GM18508 (cell line): ENCODE measurements around the gene SHISAL1.
"Not testable (repeated sequence)": the region's sequence is repeated elsewhere in the genome, so short reads cannot be mapped to it uniquely, and the experiment has no call there.

ENCODE experiments used
- ATAC-seq: cut with Tn5 transposase; IDR thresholded peaks from one replicate; pipeline ENCODE4 v1.9.1; 2021; ENCODE audit warnings: moderate number of reproducible peaks; ENCODE audit not compliant: insufficient read depth, unreplicated experiment

The SHISAL1 gene

DNA sequence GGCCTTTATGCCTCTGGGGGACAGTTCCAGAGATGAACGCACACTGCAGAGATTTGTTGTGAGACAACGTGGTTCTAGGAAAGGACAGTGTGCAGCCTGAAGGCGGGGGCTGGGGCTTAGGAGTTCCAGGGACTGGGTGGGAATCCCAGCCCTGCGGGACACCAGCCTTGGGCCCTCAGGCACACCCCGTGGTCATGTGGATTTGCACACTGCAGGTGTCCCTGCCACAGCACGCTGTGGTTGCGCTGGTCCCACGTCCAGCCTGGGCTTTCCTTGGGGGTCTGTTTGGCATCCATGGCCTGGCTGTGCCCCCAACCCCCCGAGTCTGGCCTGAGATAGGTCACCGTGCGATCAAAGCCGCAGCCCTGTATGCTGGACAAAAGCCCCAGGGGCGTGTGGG is 7.3 kb downstream of the SHISAL1 start:
- no peak for ATAC-seq

DNA sequence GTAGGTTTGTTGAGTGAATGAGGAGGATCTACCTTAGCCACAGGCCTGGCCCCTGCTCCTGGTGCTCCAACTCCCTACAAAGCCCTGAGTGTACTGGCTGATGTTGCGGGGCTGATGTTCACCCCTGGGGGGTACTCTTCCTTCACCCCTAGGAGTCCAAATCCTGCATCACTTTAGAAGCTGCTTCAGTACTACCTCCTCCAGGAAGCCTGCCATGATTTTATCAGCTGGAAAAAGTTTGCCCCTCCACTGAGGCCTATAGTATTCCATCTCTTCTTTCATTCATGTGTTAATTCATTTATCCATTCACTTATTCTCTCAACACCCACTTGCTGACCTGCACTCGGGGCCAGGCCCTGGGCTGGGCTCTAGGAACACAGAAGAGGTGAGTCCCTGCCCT is 7.8 kb downstream of the SHISAL1 start:
- ATAC-seq, result no peak

DNA sequence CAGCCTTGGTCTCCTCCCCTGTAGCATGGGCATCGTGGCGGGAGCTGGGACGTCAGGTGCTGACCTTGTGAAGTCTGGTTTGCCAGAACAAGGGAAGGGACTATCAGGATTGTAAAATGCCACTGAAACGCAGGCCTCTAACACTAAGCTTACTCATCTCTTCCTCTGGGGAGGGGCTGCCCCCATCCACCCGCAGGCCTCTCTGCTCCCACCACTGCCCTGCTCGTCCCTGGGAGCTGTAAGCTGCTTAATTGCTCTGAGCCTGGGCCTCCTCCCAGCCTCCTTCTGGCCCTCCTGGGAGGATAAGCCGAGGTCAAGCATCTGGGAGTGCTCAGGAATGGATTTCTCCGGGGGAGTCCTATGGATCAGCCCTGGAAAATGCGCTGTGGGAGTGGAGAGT is 8.4 kb downstream of the SHISAL1 start:
- no peak for ATAC-seq

- not testable (repeated sequence) for ATAC-seq
Observed at GRCh38 chr22:44302363-44302762, 10.4 kb downstream of the SHISAL1 start.

- ATAC-seq, result no peak
Observed at GRCh38 chr22:44301039-44301438, 11.7 kb downstream of the SHISAL1 start.

DNA sequence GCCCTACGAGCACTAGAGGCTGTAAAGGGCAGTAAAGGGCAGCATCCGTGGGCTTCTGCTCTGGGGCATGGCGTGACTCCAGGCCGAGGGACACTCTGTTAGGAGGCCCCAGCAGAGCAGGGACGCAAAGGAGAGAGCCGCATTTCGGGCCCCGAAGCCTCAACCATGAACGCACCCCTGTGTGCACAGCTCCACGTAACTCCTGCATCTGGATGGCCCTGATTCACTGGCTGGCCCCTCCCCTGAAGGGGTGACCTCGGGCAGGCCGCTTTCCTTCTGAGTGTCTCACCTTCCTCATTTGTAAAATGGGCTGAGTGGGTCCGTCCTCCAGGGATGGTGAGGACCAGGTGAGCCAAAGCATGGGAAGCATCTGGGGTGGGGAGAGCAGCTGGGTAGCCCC is 13.6 kb downstream of the SHISAL1 start:
- no peak for ATAC-seq

- no peak for ATAC-seq
Observed at GRCh38 chr22:44298406-44299091, 14.2 kb downstream of the SHISAL1 start.

GRCh38 chr22:44297470-44298061 is 15.2 kb downstream of the SHISAL1 start:
- ATAC-seq, result no peak

DNA sequence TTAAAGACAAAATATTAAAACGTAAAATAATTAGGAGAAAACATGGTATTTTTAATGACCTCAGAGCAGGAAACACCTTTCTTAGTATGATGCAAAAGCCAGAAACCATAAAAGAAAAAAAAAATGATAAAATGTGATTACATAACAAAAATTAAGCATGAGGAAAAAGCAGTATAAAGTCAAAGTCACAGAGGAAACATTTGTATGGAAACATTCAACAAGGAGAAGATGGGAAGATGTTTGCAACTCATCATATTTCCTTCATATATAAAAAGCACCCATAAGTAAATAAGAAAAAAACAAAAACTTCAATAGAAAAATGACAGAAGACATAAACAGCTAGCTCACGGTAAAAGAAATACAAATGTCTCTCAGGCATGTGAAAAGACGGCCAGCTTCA is 17.3 kb downstream of the SHISAL1 start:
- ATAC-seq, result no peak

DNA sequence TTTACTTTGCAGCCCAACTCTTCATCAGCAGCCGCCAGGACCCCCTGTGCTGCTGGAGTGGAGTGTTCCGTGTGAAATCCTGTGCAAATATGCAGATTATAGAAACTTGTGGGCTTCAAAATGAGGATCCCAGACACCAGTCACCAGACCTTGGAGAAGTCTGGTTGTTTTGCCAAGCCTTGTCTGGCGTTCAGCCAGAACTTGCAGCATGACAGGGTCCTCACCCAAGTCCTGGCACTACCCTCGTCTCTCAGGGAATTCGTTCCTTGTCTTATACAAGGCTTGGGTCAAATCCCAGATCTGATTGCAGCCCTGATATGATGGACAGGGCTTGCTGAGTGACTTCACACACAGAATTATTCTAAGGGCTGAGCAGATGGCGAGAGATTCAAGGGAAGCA is 18.9 kb downstream of the SHISAL1 start:
- ATAC-seq, result no peak

DNA sequence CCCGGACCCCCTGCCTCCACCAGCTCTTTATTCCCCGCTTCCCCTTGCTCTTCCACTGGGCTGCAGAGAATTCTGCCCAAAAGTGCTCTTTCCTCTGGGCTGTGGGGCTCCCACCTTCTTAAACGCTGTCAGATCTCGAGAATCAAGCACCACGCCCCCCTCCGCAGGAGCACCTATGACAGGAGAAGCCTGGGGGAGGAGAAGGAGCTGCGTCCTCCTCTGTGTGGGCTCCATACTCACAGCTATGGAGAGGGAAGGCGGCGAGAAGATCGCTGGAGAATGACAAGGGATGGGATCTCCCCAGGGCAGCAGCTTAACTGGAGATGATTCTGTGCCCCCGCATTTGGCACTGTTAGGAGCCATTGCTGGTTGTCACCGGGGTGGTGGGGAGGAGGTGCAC is 19.7 kb downstream of the SHISAL1 start:
- no peak for ATAC-seq

GRCh38 chr22:44292521-44292920 is 20.2 kb downstream of the SHISAL1 start:
- no peak for ATAC-seq

DNA sequence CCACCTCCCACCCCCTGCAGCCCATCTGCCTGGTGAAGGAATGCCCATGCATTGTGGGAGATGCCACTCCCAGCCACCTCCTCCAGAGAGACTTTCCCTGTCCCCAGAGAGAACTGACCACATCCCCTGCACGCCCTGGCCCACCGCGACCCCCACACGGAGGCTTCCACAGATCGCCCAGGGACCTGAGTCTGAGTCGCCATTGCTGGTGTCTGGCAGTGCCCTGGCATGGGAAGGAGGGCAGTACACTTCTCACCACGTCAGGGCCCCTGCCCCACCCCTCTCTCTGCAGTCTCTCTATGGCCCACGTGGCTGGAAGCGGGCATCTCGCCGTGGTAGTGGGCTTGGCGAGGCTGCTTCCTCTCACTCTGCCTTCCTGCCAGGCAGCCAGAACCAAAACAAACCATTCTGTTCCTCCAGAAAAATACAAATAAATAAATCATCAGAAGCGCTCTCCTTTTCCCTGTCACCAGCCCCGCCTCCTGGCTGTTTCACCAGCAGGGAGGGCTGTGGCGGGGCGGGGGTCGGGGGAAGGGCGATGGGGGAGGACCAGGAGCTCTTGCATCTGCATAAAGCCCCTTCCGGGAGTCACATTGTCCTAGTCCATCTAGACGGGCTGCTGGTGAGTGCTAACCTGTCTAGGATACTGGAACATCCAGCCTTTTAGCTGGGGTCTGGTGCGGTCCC is 20.9 kb downstream of the SHISAL1 start:
- no peak for ATAC-seq

GRCh38 chr22:44291265-44291664 is 21.5 kb downstream of the SHISAL1 start:
- no peak for ATAC-seq

DNA sequence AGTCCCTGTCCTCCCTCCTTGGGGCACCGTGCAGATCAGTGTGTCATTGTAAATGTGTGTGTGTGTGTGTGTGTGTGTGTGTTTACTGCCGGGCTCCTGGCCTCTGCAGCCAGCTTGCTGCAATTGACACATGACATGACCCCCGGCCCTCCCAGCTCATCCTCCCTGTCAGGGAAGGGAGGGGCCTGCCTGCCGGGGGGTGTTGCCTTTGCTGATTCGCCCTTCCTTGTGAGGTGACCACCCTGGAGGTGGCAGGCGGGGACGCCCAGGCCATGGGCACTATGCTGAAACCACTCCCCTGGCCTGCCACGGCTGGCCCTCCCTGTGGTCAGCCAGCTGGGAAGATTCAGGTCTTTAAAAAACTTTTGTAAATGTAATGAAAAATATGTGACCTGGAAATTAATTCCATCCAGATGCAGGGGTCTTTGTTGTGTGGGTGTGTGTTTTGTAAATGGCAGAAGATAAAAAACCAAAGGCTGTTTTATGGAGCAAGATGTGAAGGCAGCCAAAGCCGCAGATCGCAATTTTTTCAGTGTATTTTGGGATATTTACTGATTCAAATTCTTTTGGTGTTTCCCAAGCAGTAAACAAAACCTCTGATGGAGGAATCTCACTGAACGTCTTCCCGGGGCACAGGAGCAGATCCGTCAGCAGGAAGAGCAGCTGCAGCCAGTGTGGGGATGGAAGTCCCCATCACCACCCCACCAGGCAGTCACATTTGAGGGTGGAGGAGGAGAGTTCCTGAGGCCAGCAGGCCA is 23.2 kb downstream of the SHISAL1 start:
- no peak for ATAC-seq

GRCh38 chr22:44288913-44289312 is 23.8 kb downstream of the SHISAL1 start:
- ATAC-seq, result no peak

- no peak for ATAC-seq
Observed at GRCh38 chr22:44287741-44288140, 25.0 kb downstream of the SHISAL1 start.

DNA sequence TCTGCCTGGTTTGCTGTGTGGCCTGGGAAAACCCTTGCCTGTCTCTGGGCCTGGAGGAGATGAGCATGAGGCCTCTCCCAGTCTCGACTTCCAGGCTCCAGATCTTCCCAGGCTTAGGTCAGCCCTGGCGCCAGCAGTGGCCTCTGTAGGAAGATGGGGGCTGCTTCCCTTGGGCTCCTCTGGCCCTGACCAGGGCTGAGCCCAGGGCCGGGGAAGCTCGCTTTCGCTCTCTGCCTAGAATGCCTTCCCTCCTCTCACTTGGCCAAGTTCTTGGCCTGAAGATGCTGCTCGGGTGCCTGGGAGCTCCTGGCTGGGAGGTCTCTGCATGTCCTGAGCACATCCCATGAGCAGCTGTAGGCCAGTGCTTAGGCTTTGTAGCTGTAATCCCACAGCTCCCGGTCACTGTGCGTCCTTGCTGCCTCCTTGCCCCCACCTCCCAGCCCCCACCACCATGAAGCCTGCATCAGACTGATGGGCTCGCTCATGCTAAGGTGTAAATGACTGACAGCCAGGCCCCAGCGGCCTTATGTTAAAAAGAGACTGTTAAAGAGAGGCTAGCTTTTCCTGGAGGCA is 25.5 kb downstream of the SHISAL1 start:
- no peak for ATAC-seq

DNA sequence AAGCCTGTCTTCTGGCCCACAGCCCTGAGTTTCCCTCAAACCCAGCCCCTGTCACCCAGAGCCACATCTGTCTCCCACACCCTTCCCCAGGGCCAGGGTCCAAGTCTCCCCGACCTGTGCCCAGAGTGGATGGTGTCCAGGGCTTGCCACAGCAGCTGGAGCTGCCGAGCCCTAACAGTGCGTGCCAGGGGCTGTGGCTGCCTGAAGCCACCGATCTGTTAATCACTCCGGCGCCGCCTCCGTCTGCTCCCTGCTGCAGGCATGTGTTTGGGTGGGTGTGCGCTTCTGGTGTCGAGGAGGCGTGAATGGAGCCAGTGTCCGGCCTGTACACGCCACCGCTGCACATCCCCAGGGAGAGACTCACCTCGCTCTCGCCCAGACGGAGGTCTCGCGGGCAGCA is 26.1 kb downstream of the SHISAL1 start:
- ATAC-seq, result no peak

DNA sequence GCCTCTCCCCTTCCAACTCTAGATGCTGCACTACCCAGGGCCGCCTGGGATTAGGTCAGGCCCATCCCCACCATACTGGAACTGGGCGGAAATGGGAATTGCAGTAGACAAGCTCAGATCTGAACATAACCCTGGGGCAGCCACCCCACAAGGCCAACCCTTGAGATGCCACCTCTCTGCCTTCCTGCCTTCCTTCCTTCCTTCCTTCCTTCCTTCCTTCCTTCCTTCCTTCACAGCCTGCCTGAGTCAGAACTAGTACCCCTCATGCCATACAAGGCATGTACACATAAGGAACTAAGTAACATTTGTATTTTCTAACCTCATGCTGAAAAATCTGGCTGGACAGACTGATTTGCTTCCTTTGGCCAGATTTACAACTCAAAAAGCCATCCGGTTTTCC is 28.0 kb downstream of the SHISAL1 start:
- no peak for ATAC-seq
